Suprapubic skin (tissue), 4 donors: ENCODE results near the gene HEATR3. TPM values are rescaled to one million over a fixed set of nuclear protein-coding genes. Genes with fewer than 3 reads are reported as not detected.

ENCODE experiments used
- DNase-seq, 2 donors: peaks; one replicate each; pipeline ENCODE4 v3.0.0-alpha.2; 2019; ENCODE audit warnings: low spot score in 2 of 2
- H3K27ac ChIP-seq: fragments of 200-600 bp; sonication (generic); one replicate; pipeline ENCODE4 v1.5.1; 2019
- H3K27me3 ChIP-seq: fragments of 200-600 bp; sonication (generic); one replicate; pipeline ENCODE4 v1.5.1; 2019
- H3K36me3 ChIP-seq: fragments of 200-600 bp; sonication (generic); one replicate; pipeline ENCODE4 v1.5.1; 2019
- H3K4me1 ChIP-seq: fragments of 200-600 bp; sonication (generic); one replicate; pipeline ENCODE4 v1.5.1; 2019
- H3K4me3 ChIP-seq: fragments of 200-600 bp; sonication (generic); one replicate; pipeline ENCODE4 v1.5.1; 2019; ENCODE audit warnings: mild to moderate bottlenecking
- H3K9me3 ChIP-seq: fragments of 200-600 bp; sonication (generic); one replicate; pipeline ENCODE4 v1.5.1; 2019
- CTCF ChIP-seq, 2 donors: fragments of 200-600 bp in 1 of 2; fragments of 450-650 bp in 1 of 2; sonication (generic) in 1 of 2; IDR thresholded peaks; one replicate each; pipeline ENCODE4 v1.5.1; 2016 to 2019; ENCODE audit warnings: antibody characterized with exemption in 2 of 2, mild to moderate bottlenecking in 1 of 2, moderate library complexity in 1 of 2
- EP300 ChIP-seq: sonication (generic); formaldehyde crosslinking; IDR thresholded peaks from one replicate; pipeline ENCODE4 v1.6.1; 2017; ENCODE audit warnings: antibody characterized with exemption
- POLR2A ChIP-seq, 2 donors: fragments of 450-650 bp; IDR thresholded peaks; one replicate each; pipeline ENCODE4 v1.6.1; 2017; ENCODE audit warnings: antibody characterized with exemption in 2 of 2, mild to moderate bottlenecking in 2 of 2, moderate library complexity in 2 of 2
- POLR2AphosphoS5 ChIP-seq, 3 donors: sonication (generic); formaldehyde crosslinking; IDR thresholded peaks; one replicate each; pipeline ENCODE4 v1.6.1; 2017; ENCODE audit warnings: antibody characterized with exemption in 3 of 3
- WGBS: methylation state at CpG from one replicate; pipeline ENCODE4 v1.1.5; 2018; 5-methylcytosine and 5-hydroxymethylcytosine counted together
- total RNA-seq, 4 donors: library from RNA; depleted of rRNA; stranded (reverse); fragments of >200 nt; gene quantifications; one replicate each; pipeline ENCODE4 v1.1.0, GENCODE V29; 2016

The HEATR3 gene
- total RNA-seq, 4 donors from 2014 or later: 12.4 to 19.3 (median 18.5) TPM

DNA sequence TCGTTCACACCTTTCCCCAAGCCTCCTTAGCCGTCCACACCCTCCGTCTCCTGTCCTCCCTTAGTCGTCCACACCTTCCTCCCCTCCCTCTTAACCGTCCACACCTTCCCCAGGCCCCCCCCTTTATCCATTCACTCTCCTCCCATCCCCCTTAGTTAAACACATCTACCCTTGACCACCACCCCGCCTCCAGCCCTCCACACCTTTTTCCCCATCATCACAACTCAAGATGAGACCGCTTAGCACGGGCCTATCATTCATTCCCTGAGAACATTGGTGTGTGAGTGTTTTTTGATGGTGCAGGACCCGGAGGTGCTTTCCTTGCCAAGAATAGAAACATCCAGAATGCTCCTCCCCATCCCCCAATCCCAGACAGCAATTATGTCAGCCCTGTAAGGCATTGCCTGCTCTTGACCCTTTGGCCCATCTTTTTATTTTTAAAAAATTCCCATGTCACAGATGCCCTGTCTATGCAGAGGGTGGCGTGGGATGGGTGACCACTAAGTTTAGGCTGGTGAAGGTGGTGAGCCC lies 88.7 kb downstream of the HEATR3 start:
- peak; percentile 34 to 52 for DNase-seq

GRCh38 chr16:50155925-50156324 lies 90.2 kb downstream of the HEATR3 start:
- peaks cover 45% of the 10 kb centered on the region for H3K4me1 ChIP-seq
- no peak for DNase-seq
- no peaks in the 10 kb centered on the region for H3K27me3 ChIP-seq
- H3K4me3 ChIP-seq: peak overlapping the region; percentile 74
- no peaks in the 10 kb centered on the region for H3K9me3 ChIP-seq
- H3K27ac ChIP-seq: no peak overlapping the region
- TF ChIP-seq POLR2AphosphoS5 (IDR thresholded peaks at IDR 0.05) (no peak), CTCF (IDR thresholded peaks at IDR 0.05) (no peak), EP300 (no peak), POLR2A (IDR thresholded peaks at IDR 0.05) (no peak)
- H3K36me3 ChIP-seq: peaks cover 4% of the 10 kb centered on the region
- WGBS: 48% methylated on average over 1 of the region's 1 CpG

More for the DNA sequence above, 88.7 kb downstream of the HEATR3 start:
- no peak for TF ChIP-seq CTCF (IDR thresholded peaks at IDR 0.05)
- TF ChIP-seq POLR2A (IDR thresholded peaks at IDR 0.05): no peak
- TF ChIP-seq EP300: no peak
- no peak for TF ChIP-seq POLR2AphosphoS5 (IDR thresholded peaks at IDR 0.05)
- peaks cover 45% of the 10 kb centered on the region for H3K4me1 ChIP-seq
- peak overlapping the region; percentile 74 for H3K4me3 ChIP-seq
- no peaks in the 10 kb centered on the region for H3K9me3 ChIP-seq
- WGBS: 20% methylated on average over 10 of the region's 10 CpGs
- no peaks in the 10 kb centered on the region for H3K27me3 ChIP-seq
- no peaks in the 10 kb centered on the region for H3K36me3 ChIP-seq
- no peak overlapping the region for H3K27ac ChIP-seq

Other genes starting within 250 kb of the HEATR3 start
- gene ZNF423, start 209.9 kb upstream of the HEATR3 start, total RNA-seq: 1 to 10 TPM; 1.3 to 5.3 (median 1.9) TPM
- gene CNEP1R1, start 40.7 kb upstream of the HEATR3 start, total RNA-seq: 10 to 100 TPM; 13.5 to 24.6 (median 16.5) TPM
- 10 to 100 TPM; 10.8 to 15.7 (median 12.9) TPM for gene TENT4B, start 87.3 kb downstream of the HEATR3 start, total RNA-seq
- gene ADCY7, start 200.6 kb downstream of the HEATR3 start, total RNA-seq: 10 to 100 TPM; 15.0 to 23.3 (median 16.9) TPM